Activated CD4-positive, CD25-positive, alpha-beta regulatory T cell treated with anti-CD3 and anti-CD28 coated beads, Interleukin-2, amount 50 U/mL, for 72 hours (primary cell): ENCODE results near the gene B4GALT3.

Experiments used
- DNase-seq: peaks from one replicate; pipeline ENCODE4 v3.0.0; 2021

B4GALT3 gene

GRCh38 chr1:161185732-161186311 is 8.5 kb upstream of the B4GALT3 start:
- DNase-seq: no peak

DNA sequence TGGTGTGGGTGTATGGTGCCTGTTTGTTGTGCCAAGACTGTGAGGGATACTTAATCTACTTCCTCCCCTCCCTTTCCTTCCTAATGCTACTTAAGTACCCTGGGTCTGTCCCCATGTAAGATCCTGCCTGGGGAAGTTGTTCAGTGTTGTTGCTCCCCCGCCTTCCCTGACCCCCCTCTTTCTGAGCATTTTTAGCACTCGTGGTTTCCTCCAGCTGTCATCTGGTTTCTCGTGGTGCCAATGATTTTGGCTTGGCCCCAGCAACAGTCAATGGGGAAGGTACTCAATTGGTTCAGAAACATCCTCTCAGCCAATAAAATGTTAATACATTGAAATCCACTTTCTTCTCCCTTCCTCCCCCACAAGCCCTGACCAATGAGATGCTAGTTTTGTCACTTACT is 8.0 kb upstream of the B4GALT3 start:
- DNase-seq: peak; percentile 63

DNA sequence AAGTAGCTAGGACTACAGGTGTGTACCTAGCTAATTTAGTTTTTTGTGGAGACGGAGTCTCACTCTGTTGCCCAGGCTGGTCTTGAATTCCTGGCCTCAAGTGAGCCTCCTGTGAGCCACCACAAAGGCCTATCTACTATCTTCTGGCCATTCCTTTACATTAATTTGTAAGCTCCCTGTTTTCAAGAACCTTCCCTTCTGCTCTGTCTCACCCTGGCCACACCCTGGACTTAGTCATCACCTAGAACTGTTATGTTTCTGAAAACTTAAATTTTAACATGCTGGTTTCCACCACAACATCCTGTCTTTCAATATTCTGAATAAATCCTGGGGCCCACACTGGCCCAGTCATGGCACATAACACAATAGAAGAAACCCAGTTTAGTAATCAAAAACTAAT is 4.9 kb upstream of the B4GALT3 start:
- peak; percentile 53 for DNase-seq

GRCh38 chr1:161180639-161181038 is 3.3 kb upstream of the B4GALT3 start:
- no peak for DNase-seq

GRCh38 chr1:161179698-161180097 is 2.4 kb upstream of the B4GALT3 start:
- no peak for DNase-seq

DNA sequence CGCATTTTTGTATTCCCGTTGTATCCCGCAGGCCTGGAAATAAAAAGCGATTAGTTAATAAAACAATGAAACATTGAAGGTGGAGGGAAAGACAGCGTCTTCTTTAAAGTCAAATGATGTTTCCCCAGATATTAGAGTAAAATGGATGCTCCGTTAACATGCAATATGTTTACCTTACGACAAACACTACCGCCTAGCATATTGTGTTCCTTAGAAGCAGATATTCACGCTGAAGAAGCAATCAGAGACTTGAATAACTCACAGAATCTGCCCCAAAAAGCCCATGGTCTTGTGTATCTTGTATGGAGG is 583 bp upstream of the B4GALT3 start:
- no peak for DNase-seq

- no peak for DNase-seq
Measured at GRCh38 chr1:161176468-161177111, 717 bp downstream of the B4GALT3 start.

DNA sequence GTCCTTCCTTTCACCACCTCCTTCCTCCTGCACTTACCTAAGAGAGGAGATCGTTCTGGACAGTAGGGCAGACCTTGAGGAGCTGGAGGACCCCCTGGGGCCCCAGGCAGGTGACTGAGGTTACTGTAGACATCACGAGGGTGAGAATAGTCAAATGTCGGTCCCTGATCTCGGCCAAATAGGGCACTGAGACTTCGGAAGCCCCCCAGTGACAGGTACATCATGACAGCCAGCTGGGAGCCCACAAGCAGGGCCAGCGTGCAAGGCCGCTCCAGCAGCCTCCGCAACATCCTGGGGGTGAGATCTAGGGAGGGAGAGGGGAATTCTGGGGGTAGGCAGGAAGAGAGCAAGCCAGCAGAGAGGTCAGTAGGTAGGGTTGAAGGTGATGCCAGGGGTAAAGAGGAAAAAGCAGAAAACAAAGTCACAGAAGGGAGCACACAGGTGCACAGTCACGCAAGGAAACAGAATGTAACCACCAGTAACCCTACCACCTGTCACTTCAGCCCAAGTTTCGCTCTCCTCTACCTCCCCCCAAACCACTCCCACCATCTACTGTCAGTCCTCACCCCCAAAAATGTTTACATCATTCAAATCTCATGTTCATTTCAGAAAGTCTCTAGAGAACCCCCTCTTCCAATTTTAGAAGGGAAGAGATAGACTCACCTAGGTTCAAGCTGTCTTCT is 1.4 kb downstream of the B4GALT3 start:
- no peak for DNase-seq

DNA sequence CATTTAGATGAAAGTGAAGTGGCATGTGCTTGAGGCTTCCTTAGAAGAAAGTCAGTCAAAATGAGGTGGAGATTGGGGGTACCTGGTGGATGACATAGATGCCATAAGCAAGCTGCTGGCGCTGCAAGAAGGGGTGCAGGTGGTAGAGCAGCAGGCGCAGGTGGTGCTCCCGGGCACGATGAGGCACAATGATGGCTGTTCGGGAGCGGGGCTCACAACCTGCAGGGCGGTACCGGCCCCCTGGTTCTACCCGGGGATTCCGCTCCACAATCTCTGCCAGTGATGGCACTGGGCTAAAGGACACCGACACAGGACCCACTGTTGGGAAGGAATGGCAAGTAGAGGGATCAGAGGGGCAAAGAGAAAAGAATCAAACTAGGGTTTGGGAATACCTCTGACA is 2.4 kb downstream of the B4GALT3 start:
- no peak for DNase-seq

DNA sequence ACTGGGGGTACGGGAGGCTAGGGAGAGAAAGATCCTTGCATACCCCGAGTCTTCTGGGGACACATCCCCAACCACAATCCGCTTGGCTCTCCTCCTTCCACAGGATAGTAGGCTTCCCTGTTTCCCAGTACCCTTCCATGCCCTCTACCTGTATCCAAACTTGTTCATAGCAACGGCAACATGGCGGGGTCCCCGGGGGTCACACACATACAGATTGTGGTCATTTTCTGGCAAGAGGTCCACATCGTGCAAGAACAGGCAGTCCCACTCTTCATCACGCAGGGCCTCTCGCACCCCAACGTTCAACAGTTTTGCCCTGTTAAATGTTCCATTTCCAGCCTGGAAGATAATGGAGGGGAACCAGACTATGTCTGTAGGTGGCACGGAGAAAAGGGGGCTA is 3.6 kb downstream of the B4GALT3 start:
- DNase-seq: no peak

DNA sequence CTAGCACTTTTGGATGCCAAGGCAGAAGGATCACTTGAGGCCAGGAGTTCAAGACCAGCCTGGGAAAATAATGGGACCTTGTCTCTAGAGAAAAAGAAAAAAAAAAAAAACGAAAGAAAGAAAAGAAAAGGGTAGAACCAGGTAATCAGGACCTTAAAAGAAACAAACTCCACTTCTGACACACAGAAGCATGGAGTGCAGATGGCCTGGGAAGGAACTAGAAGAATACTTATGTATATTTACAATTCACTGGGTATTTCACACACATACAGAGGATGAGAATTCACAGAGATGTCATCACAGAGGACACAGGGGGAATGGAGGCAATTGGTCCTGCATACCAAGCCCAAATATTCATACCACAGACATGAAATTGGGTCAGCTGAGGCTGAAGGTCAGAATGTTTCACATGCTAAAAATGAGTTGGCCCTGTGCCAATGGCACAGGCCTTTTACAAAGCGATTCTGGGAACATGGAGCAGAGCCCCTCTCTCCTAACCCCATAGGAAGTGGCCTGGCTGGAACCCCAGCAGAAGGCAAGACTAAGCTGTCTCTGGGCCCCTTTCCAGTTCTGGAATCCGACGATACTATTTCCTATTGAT is 4.4 kb downstream of the B4GALT3 start:
- no peak for DNase-seq

- no peak for DNase-seq
Measured at GRCh38 chr1:161172349-161172748, 5.0 kb downstream of the B4GALT3 start.

DNA sequence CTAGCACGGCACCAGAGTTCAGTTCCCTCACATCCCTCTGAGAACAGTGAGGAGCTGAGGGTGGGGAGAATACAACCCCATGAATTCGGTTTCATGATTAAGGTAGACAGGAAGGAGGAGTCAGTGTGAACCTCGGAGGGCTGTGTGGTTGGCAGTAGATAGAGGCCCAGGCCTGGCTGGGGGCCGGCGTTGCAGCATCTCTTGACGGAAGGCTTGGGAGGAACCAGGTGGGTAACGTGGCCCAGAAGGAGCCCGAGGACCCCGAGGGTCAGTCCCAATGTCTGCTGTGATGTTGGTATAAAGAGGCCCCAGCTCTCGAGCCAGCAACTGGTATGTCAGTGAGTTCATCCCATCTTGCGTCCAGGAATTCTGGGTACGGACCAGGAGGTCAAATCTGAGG is 5.6 kb downstream of the B4GALT3 start:
- no peak for DNase-seq

DNA sequence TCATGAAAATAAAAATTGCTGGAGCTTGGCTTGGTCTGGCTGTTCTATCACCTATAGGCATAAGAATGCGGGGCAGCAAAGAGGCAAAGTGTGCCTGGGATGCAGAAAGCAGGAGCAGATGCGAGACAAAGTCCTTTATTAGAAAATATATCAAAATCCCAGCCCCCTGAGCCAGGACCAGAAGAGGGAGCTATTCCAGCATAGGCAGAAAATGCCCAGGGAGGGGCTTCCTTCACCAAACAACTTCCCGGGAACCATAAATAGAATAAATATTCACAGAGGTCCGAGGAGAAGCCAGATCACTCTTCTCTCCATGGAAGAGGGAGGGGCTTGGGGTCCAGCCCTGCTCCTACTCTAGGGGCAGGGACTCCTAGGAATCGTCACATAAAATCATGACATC is 6.1 kb downstream of the B4GALT3 start:
- DNase-seq: no peak

DNA sequence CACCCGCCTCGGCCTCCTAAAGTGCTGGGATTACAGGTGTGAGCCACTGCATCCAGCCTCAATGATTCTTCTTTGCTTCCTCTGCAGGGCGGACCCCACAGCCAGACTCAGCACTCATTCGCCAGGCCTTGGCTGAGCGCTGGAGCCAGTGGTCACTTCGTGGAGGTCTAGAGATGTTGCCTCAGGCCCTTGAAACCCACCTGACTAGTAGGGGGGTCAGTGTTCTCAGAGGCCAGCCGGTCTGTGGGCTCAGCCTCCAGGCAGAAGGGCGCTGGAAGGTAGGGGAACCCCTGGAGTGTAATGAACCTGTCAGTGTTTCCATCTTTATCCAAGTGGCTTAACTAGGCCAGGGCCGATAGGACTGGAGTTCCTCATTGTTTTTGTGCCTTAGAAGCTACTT is 8.4 kb downstream of the B4GALT3 start:
- no peak for DNase-seq

GRCh38 chr1:161166669-161167548 is 10.4 kb downstream of the B4GALT3 start:
- no peak for DNase-seq

DNA sequence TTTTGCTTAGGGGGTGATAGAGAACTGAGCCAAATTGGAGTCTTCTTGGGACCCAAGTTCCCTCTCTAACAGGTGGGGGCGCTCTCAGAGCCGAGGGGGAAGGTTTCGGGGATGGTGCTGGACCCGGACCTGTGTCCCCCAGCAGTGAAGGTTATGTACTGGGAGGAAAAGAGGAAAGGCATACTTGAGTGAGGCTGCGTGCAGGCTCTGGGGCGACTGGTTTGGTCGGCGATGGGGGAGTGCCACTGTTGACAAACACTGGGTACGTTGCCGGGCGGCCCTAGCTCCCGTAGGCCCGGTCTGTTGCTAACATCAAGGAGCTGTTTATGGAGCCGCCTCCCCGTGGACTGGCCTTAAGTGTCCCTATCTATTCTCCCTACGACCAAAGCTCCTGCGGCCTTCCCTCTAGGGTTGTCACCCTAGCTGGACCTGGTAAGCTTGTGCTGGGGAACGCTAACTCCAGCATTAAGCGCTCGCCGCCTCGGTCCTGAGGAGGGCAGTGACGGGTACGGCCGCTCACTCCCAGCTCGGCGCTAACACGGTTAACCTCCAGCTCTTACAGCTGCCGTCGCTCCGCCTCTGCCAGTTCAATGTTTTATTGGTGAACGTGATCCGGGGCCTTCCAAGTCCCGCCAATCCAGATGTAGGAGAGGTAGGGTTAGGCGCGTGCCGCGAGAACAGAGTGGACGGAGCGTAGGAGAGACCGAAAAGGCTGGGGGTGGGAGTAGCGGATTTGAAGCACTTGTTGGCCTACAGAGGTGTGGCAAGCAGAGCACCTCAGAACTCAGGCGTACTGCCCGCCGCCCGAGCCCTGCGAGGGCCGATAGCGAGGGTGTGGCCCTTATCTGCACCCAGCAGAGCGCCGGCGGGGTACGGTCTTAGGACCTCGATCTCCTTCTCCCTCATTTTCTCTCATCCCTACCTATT is 11.3 kb downstream of the B4GALT3 start, which contains the start of gene PPOX:
Gene PPOX (plus strand): TSS at position 685 of the 927 bp plus-strand sequence. CDS start 422 bp downstream, outside the sequence.
- DNase-seq: peak; percentile 87

GRCh38 chr1:161164901-161165610 is 12.3 kb downstream of the B4GALT3 start:
- no peak for DNase-seq

DNA sequence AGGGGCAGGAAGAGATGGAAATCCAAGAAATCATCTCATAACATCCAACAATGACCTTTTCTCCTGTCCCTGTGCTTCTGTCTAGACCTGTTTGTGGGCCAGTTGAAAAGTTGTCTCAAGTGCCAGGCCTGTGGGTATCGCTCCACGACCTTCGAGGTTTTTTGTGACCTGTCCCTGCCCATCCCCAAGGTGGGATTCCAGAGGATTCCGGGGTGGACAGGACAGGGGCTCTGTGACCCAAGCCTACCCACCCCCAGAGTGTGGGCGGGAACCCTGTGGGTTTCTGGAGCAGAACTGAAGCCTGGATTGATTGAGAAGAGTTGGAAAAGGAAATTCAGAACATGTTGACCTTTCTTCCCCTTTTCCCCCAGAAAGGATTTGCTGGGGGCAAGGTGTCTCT is 13.5 kb downstream of the B4GALT3 start:
- DNase-seq: no peak

GRCh38 chr1:161162806-161163205 is 14.5 kb downstream of the B4GALT3 start:
- DNase-seq: no peak

- DNase-seq: no peak
Measured at GRCh38 chr1:161162052-161162451, 15.3 kb downstream of the B4GALT3 start.
